Amniotic epithelial cell (primary cell): ENCODE measurements around the gene CHD9NB.

Source experiments
- DNase-seq: peaks from one replicate; pipeline ENCODE4 v3.0.0-alpha.2; 2010; ENCODE audit warnings: low read depth

The CHD9NB gene

GRCh38 chr16:53029971-53030370, 22.7 kb downstream of the CHD9NB start:
- DNase-seq: no peak

GRCh38 chr16:53024045-53024444, 28.7 kb downstream of the CHD9NB start:
- no peak for DNase-seq

GRCh38 chr16:53022374-53022773, 30.3 kb downstream of the CHD9NB start:
- DNase-seq: peak; percentile 38

GRCh38 chr16:53018834-53019416, 33.8 kb downstream of the CHD9NB start:
- DNase-seq: no peak

- DNase-seq: no peak
These were observed 38.4 kb downstream of the CHD9NB start for GRCh38 chr16:53014287-53014686.

- DNase-seq: no peak
These were observed 45.6 kb downstream of the CHD9NB start for GRCh38 chr16:53007095-53007494.

- DNase-seq: no peak
These were observed 54.8 kb downstream of the CHD9NB start for GRCh38 chr16:52997922-52998321.

GRCh38 chr16:52994942-52995341, 57.8 kb downstream of the CHD9NB start:
- no peak for DNase-seq

- DNase-seq: no peak
These were observed 59.5 kb downstream of the CHD9NB start for GRCh38 chr16:52993179-52993578.

- no peak for DNase-seq
These were observed 61.1 kb downstream of the CHD9NB start for GRCh38 chr16:52991572-52991971.
